Breast epithelium (tissue), 4 donors: ENCODE measurements around the gene FAM120A. TPM values are rescaled to one million over a fixed set of nuclear protein-coding genes. Genes with fewer than 3 reads are reported as not detected.

ENCODE experiments used
- DNase-seq, 2 donors: peaks; one replicate each; pipeline ENCODE4 v3.0.0-alpha.2; 2019; ENCODE audit warnings: low spot score in 2 of 2
- H3K27ac ChIP-seq, 2 donors: fragments of 200-600 bp; sonication (generic) in 1 of 2; one replicate each; pipeline ENCODE4 v1.5.1; 2016 to 2019; ENCODE audit warnings: mild to moderate bottlenecking in 1 of 2
- H3K27me3 ChIP-seq, 2 donors: fragments of 200-600 bp; sonication (generic) in 1 of 2; one replicate each; pipeline versions ENCODE4 v1.5.1 to v1.6.0; 2017 to 2019; ENCODE audit warnings: control low read depth in 1 of 2, mild to moderate bottlenecking in 1 of 2
- H3K36me3 ChIP-seq: fragments of 200-600 bp; one replicate; pipeline ENCODE4 v1.5.1; 2019
- H3K4me1 ChIP-seq, 2 donors: fragments of 200-600 bp; sonication (generic); one replicate each; pipeline ENCODE4 v1.5.1; 2016 to 2019; ENCODE audit warnings: control low read depth in 1 of 2
- H3K4me3 ChIP-seq, 3 donors: fragments of 200-600 bp; sonication (generic); 1 replicate in 2 of 3; 2 replicates in 1 of 3; pipeline ENCODE4 v1.5.1; 2016 to 2019; ENCODE audit warnings: mild to moderate bottlenecking in 3 of 3, moderate library complexity in 2 of 3
- H3K9me3 ChIP-seq, 2 donors: fragments of 200-600 bp; sonication (generic) in 1 of 2; one replicate each; pipeline ENCODE4 v1.5.1; 2016 to 2019; ENCODE audit warnings: control low read depth in 1 of 2
- CTCF ChIP-seq, 3 donors: fragments of 450-650 bp; IDR thresholded peaks; one replicate each; pipeline ENCODE4 v1.5.1; 2016 to 2017; ENCODE audit warnings: antibody characterized with exemption in 3 of 3, mild to moderate bottlenecking in 3 of 3, moderate library complexity in 3 of 3
- POLR2A ChIP-seq: fragments of 450-650 bp; IDR thresholded peaks from one replicate; pipeline ENCODE4 v1.6.1; 2016; ENCODE audit warnings: antibody characterized with exemption, mild to moderate bottlenecking, moderate library complexity
- POLR2AphosphoS5 ChIP-seq, 3 donors: sonication (generic); formaldehyde crosslinking; IDR thresholded peaks; one replicate each; pipeline ENCODE4 v1.6.1; 2017; ENCODE audit warnings: antibody characterized with exemption in 3 of 3
- intact Hi-C: fragments of 100-400 bp; cut with DNase I; formaldehyde crosslinking; loops from one replicate; pipeline ENCODE4 v1.15.1; 2023; ENCODE audit warnings: low total_unique reads
- total RNA-seq, 3 donors: library from RNA; depleted of rRNA; stranded (reverse); fragments of >200 nt; gene quantifications; one replicate each; pipeline ENCODE4 v1.1.0, GENCODE V29; 2016

Gene FAM120A
- total RNA-seq, 3 donors from 2014 or later, result 71.0 to 103 (median 89.6) TPM

- H3K9me3 ChIP-seq, result no peaks in the 10 kb centered on the region
- no peak for TF ChIP-seq POLR2AphosphoS5 (IDR thresholded peaks at IDR 0.05)
- TF ChIP-seq CTCF (IDR thresholded peaks at IDR 0.05), result no peak
- TF ChIP-seq POLR2A, result no peak
- intact Hi-C loops, result no loop called here
Measured at GRCh38 chr9:93476924-93477323, 25.4 kb downstream of the FAM120A start.

GRCh38 chr9:93477397-93477796 lies 25.9 kb downstream of the FAM120A start:
- H3K27me3 ChIP-seq, result no peaks in the 10 kb centered on the region
- H3K4me1 ChIP-seq, result no peaks in the 10 kb centered on the region
- H3K36me3 ChIP-seq, result no peaks in the 10 kb centered on the region
- DNase-seq, result no peak
- no peaks in the 10 kb centered on the region for H3K9me3 ChIP-seq
- intact Hi-C loops, result no loop called here
- TF ChIP-seq POLR2AphosphoS5 (IDR thresholded peaks at IDR 0.05) (no peak), POLR2A (no peak)
- no peak overlapping the region for H3K4me3 ChIP-seq
- no peak overlapping the region for H3K27ac ChIP-seq

More at GRCh38 chr9:93476924-93477323, 25.4 kb downstream of the FAM120A start:
- H3K4me1 ChIP-seq, result no peaks in the 10 kb centered on the region
- H3K27me3 ChIP-seq, result no peaks in the 10 kb centered on the region
- H3K27ac ChIP-seq, result no peak overlapping the region
- no peak overlapping the region for H3K4me3 ChIP-seq
- no peak for DNase-seq
- no peaks in the 10 kb centered on the region for H3K36me3 ChIP-seq

- no peak overlapping the region for H3K4me3 ChIP-seq
- intact Hi-C loops, result no loop called here
- no peaks in the 10 kb centered on the region for H3K4me1 ChIP-seq
- H3K27me3 ChIP-seq, result no peaks in the 10 kb centered on the region
- H3K9me3 ChIP-seq, result no peaks in the 10 kb centered on the region
- TF ChIP-seq POLR2AphosphoS5 (IDR thresholded peaks at IDR 0.05), result no peak
- TF ChIP-seq POLR2A, result no peak
- no peak for TF ChIP-seq CTCF (IDR thresholded peaks at IDR 0.05)
- DNase-seq, result no peak
- no peak overlapping the region for H3K27ac ChIP-seq
- H3K36me3 ChIP-seq, result no peaks in the 10 kb centered on the region
Measured at GRCh38 chr9:93479726-93480125, 28.2 kb downstream of the FAM120A start.

- Histone ChIP-seq H3K27ac (no peak overlapping the region), H3K36me3 (no peaks in the 10 kb centered on the region), H3K9me3 (no peaks in the 10 kb centered on the region), H3K27me3 (no peaks in the 10 kb centered on the region), H3K4me1 (no peaks in the 10 kb centered on the region), H3K4me3 (no peak overlapping the region)
- DNase-seq, result no peak
- intact Hi-C loops, result no loop called here
- TF ChIP-seq POLR2A (no peak), CTCF (IDR thresholded peaks at IDR 0.05) (no peak), POLR2AphosphoS5 (IDR thresholded peaks at IDR 0.05) (no peak)
Measured at GRCh38 chr9:93480262-93480661, 28.8 kb downstream of the FAM120A start.

GRCh38 chr9:93480728-93481324 lies 29.3 kb downstream of the FAM120A start:
- no peak overlapping the region for H3K27ac ChIP-seq
- no peaks in the 10 kb centered on the region for H3K36me3 ChIP-seq
- intact Hi-C loops, result no loop called here
- H3K27me3 ChIP-seq, result no peaks in the 10 kb centered on the region
- no peak overlapping the region for H3K4me3 ChIP-seq
- TF ChIP-seq CTCF (IDR thresholded peaks at IDR 0.05), result no peak
- TF ChIP-seq POLR2A, result no peak
- TF ChIP-seq POLR2AphosphoS5 (IDR thresholded peaks at IDR 0.05), result no peak
- no peaks in the 10 kb centered on the region for H3K4me1 ChIP-seq
- no peak for DNase-seq
- no peaks in the 10 kb centered on the region for H3K9me3 ChIP-seq
